ENCODE data around the gene FAM222B.

Gene FAM222B

DNA sequence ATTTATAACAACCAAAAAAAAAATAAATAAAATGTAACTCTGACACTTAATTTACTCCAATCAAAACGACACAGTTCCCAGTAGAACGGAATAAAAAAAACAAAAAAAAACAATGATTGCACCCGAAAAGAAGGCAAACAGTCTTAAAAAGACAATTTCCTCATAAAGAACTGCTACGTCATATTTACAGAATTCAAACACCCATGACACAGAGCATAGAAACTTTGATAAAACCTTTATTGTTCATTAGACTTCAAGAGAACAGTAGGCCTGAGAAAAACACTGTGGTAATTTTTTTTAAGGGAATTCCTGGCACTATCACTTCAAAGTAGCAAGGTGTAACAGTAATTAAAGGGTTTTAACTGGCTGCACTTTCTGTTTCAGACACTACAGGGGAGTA is 26.1 kb downstream of the FAM222B start:
- DNase-seq (ENCODE audit: low spot score), result no peak
- H3K4me3 ChIP-seq, result no peak overlapping the region
- no peak for TF ChIP-seq CTCF (IDR thresholded peaks at IDR 0.05)
- no peak overlapping the region for H3K27ac ChIP-seq

DNA sequence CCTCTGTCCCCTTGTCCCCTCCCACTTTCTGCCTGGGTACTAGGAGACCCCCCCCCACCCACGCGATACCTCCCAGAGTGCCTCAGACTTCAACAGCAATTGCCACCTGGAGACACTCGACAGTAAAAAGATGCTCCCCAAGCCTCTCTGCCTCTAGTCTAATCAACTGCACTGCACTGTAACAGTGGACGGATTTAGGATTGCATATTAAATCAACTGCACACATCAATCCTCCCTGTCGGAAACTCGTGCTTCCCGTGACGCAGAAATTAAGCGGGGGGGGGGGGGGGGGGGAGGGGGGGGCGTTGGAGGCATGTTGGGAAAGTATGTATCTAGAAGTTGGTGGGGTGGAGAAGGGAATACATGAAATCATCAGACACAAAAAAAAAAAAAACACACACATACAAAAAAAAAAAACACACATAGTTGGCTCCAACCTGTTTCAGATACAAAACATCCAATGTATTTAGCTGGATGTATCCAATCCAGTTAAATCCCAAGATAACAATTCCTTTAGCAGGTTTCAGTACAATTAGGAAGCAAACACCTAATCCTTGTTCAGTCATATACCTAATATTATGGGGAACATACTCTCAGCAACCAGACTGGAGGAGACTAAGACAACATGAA is 29.7 kb downstream of the FAM222B start:
- TF ChIP-seq CTCF (IDR thresholded peaks at IDR 0.05), result no peak
- Histone ChIP-seq H3K4me3 (peak overlapping the region; percentile 82), H3K27ac (peak overlapping the region; percentile 87 to 93)
- DNase-seq (ENCODE audit: low spot score), result peak; percentile 78

DNA sequence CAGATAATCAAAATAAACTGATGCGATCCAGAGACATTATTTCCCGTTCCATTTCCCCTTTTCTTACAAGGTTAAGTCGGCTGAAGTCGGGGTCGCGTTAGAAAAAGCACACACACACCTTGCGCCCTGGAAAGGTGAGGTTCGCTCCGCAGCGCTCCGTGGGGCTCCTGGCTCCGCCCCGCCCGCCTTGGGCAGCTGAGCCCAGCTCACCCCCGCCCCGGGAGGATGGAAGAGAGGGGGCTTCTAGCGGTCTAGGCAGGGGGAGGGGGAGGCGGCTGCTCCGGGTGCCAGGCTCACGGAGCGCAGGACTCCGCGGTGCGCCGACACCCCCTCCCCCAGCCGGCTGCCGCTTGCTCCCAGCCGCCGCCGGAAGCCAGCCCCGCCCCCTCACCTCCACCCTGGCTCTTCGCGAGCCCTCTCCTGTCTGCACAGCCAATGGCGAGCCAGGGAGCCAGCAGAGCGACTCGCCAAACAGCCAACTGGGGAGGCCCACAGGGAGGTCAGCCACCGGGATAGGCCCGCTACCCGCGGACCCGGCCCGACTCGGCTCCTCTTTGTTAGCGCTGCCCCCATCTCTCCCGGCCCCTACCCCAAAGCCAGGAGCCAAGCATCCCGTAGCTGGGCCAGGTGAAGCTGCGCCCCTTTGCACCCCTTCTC is 30.4 kb downstream of the FAM222B start:
- peak; percentile 98 for DNase-seq (ENCODE audit: low spot score)
- TF ChIP-seq CTCF (IDR thresholded peaks at IDR 0.05), result no peak
- peak overlapping the region; percentile 87 to 93 for H3K27ac ChIP-seq
- H3K4me3 ChIP-seq, result peak overlapping the region; percentile 82

- no peak for DNase-seq (ENCODE audit: low spot score)
- TF ChIP-seq CTCF (IDR thresholded peaks at IDR 0.05), result no peak
- Histone ChIP-seq H3K27ac (peak overlapping the region; percentile 87 to 93), H3K4me3 (peak overlapping the region; percentile 82)
Measured at GRCh38 chr17:28811651-28812090, 30.9 kb downstream of the FAM222B start.

DNA sequence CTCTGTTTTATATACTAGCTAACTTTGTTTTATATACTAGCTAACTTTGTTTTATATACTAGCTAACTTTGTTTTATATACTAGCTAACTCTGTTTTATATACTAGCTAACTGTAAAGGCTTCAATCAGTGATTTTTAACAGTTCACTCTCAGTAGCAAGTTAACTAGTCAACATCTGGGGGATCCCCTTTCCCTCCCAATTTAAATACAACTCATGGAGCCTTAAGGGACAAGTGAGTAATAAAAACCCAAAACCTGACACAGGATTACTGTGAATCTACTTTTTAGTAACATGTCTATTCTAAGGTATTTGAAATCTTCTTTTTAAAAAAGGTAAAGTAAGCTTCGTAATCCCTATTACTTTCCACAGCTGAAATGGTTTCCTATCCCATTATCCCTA is 32.2 kb downstream of the FAM222B start:
- Histone ChIP-seq H3K27ac (no peak overlapping the region), H3K4me3 (no peak overlapping the region)
- TF ChIP-seq CTCF (IDR thresholded peaks at IDR 0.05), result no peak
- DNase-seq (ENCODE audit: low spot score), result no peak

GRCh38 chr17:28807925-28808634 is 34.5 kb downstream of the FAM222B start:
- TF ChIP-seq CTCF (IDR thresholded peaks at IDR 0.05), result no peak
- Histone ChIP-seq H3K4me3 (peak overlapping the region; percentile 49), H3K27ac (peak overlapping the region; percentile 70 to 87)
- no peak for DNase-seq (ENCODE audit: low spot score)

Measured in coronary artery (tissue), 2 donors.